ENCODE results near the gene GSG1L.

GSG1L gene

DNA sequence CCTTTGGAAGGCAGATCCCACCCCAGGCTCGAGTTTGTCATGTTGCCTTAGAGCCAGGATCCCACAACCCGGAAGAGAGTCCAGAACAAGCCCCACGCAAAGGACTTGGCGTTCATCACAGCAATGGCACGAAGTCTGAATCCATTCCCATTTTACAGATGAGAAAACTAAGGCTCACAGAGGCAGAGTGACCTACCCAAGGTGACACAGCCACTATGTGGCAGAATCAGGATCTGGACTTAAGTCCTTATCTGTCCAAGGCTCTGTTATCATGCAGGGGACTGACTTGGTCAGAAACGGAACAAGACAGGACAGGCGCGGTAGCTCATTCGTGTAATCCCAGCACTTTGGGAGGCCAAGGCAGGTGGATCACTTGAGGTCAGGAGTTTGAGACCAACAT, 86.5 kb downstream of the GSG1L start:
- H3K36me3 Mint-ChIP-seq (ENCODE audit: low read depth), result no peaks in the 10 kb centered on the region

DNA sequence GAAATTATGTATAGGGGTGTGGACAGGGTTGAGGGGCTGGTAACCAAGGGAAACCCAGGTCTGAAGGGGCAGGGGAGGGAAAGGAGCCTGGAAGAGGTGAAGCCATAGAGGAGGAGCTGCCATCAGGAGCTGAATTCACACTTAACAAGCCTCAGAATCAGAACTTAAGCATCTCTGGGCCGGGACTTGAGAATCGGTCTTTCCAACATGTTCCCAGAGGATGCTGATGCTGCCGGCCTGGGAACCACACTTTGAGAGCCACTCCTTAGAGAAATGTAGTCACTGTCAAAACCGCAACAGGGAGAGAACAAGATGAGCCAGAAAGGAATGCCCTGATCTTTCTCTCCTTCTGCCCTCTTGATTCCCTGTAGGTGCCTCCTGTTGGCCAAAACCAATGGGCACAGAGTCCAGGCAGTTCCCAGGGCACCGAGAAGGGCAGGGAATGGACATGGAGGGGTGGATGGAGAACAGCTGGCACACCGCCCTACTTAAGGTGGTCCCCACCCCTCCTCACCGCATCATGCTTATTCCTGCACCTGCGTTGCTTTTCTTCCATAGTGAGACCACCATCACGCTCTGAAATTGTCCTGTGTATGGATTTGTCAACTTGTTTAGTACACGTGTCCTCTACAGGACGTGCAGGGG, 88.5 kb downstream of the GSG1L start:
- H3K9me3 Mint-ChIP-seq, result no peaks in the 10 kb centered on the region
- H3K27ac Mint-ChIP-seq, result no peak overlapping the region
- no peaks in the 10 kb centered on the region for H3K4me1 Mint-ChIP-seq (ENCODE audit: low read depth)
- no peaks in the 10 kb centered on the region for H3K36me3 Mint-ChIP-seq (ENCODE audit: low read depth)
- peaks cover 25% of the 10 kb centered on the region for H3K27me3 Mint-ChIP-seq
- H3K4me3 Mint-ChIP-seq, result no peak overlapping the region

More for the DNA sequence above, 86.5 kb downstream of the GSG1L start:
- Mint-ChIP-seq H3K27me3 (peaks cover 11% of the 10 kb centered on the region), H3K4me3 (no peak overlapping the region), H3K27ac (no peak overlapping the region), H3K9me3 (no peaks in the 10 kb centered on the region), H3K4me1 (ENCODE audit: low read depth) (no peaks in the 10 kb centered on the region)

DNA sequence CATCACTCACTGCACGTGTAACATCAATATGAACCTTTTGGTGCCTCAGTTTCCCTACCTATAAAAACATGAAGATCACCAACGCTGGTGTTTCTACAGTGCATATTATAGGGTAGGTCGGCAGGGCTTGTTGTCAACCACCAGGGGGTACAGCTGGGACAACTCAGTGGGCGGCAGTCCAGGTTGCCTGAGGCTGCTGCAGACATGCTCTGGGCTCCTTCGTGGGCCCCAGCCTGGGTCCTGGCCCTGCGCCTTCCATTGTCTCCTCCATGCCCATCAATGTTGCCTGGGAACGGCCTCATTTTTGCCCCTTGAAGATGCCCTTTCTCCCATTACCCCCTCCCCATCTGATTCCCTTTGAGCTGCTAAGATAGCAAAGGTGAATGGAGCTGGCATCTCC, 89.8 kb downstream of the GSG1L start:
- Mint-ChIP-seq H3K9me3 (no peaks in the 10 kb centered on the region), H3K27ac (no peak overlapping the region), H3K4me1 (ENCODE audit: low read depth) (no peaks in the 10 kb centered on the region), H3K4me3 (no peak overlapping the region), H3K27me3 (peaks cover 28% of the 10 kb centered on the region), H3K36me3 (ENCODE audit: low read depth) (no peaks in the 10 kb centered on the region)

DNA sequence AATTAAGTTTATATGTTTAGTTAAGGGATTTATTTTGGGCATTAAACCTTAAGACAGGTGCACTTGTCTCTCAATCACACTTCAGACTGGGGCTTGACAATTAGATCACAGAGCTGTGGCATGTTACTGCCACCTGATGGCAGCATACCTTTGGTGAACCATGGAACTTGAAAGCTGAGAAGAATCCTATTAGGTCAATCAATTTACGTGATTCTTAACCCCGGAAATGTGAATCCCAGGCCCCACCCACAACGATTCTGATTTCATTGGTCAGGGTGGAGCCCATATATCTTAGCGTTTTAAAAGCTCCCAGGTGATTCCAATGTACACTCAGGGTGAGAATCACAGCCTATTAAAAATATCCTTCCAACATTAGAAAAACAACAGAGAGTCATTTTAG, 91.0 kb downstream of the GSG1L start:
- H3K4me1 Mint-ChIP-seq (ENCODE audit: low read depth), result no peaks in the 10 kb centered on the region

DNA sequence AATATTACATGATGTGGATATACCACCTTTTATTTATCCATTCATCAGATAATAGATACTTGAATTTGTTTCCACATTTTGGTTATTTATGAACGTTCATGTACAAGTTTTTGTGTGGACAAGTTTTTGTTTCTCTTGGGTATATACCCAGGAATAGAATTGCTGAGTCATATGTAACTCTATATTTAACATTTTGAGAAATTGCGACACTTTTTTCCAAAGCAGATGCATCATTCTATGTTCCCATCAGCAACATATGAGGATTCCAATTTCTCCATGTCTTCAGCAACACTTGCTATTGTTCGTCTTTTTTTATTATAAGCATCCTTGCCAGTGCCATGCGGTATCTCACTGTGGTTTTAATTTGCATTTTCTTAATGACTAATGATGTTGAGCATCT, 93.9 kb downstream of the GSG1L start:
- Mint-ChIP-seq H3K27me3 (peaks cover 21% of the 10 kb centered on the region), H3K4me3 (no peak overlapping the region), H3K36me3 (ENCODE audit: low read depth) (no peaks in the 10 kb centered on the region), H3K9me3 (no peaks in the 10 kb centered on the region), H3K4me1 (ENCODE audit: low read depth) (no peaks in the 10 kb centered on the region), H3K27ac (no peak overlapping the region)

More for the DNA sequence above, 91.0 kb downstream of the GSG1L start:
- peaks cover 28% of the 10 kb centered on the region for H3K27me3 Mint-ChIP-seq
- H3K9me3 Mint-ChIP-seq, result no peaks in the 10 kb centered on the region
- H3K27ac Mint-ChIP-seq, result no peak overlapping the region
- H3K4me3 Mint-ChIP-seq, result no peak overlapping the region
- H3K36me3 Mint-ChIP-seq (ENCODE audit: low read depth), result no peaks in the 10 kb centered on the region

DNA sequence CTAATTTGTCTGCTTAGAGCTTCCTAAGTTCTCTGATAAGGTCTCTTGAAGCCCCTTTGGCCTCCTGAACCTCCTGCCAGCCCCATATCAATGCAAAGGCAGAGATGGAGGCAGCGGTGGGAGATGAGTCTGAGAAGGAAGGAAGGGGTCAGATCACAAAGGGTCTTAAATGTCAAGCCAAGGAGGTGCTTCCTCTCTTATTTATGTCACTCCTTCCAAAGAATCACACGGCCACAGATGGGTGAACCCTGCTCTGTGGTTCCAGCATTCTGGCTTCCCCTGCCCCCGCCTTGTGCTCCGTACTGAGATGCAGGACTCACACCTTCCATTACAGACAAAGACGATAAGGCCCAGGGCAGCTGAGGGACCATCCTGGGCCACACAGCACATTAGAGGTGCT, 96.3 kb downstream of the GSG1L start:
- H3K4me1 Mint-ChIP-seq (ENCODE audit: low read depth), result no peaks in the 10 kb centered on the region
- H3K36me3 Mint-ChIP-seq (ENCODE audit: low read depth), result no peaks in the 10 kb centered on the region
- no peak overlapping the region for H3K27ac Mint-ChIP-seq
- H3K4me3 Mint-ChIP-seq, result no peak overlapping the region
- peaks cover 25% of the 10 kb centered on the region for H3K27me3 Mint-ChIP-seq
- H3K9me3 Mint-ChIP-seq, result no peaks in the 10 kb centered on the region

DNA sequence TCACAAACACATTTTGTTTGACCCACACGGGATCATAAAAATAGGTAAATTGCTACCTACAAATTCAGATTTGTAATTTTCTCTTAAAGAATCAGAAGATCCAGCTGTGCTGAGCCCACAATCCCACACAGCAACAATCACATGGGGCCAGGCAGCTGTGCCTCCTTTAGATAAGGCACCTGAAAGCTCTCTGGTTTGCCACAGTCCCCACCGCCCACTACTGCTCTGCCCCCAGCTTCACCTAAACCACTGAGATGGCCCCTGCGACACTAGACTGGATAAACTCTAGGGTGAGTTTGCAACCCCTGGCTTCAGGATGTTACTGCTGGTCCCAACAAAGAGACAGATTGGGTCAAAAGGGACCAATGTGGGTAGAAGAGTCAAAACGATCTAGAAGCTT, 96.8 kb downstream of the GSG1L start:
- H3K4me1 Mint-ChIP-seq (ENCODE audit: low read depth), result no peaks in the 10 kb centered on the region
- no peak overlapping the region for H3K27ac Mint-ChIP-seq
- no peak overlapping the region for H3K4me3 Mint-ChIP-seq
- no peaks in the 10 kb centered on the region for H3K36me3 Mint-ChIP-seq (ENCODE audit: low read depth)
- H3K27me3 Mint-ChIP-seq, result peaks cover 21% of the 10 kb centered on the region
- no peaks in the 10 kb centered on the region for H3K9me3 Mint-ChIP-seq

DNA sequence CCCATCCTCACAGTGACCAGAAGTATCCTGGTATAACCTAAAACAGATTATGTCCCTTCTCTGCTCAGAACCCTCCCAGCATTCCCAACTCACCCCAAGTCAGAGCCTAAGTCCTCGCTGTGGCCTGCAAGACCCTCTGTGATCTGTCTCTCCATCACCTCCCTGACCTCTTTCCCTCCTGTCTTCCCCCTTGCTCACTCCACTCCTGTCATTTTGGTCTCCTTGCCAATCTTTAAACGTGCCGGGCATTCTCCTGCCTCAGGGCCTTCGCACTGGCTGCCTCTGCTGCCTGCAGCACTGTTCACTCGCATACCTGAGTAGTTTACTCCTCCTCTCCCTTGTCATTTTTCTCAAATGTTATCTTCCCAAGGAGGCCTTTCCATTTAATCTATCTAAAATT, 97.7 kb downstream of the GSG1L start:
- H3K4me3 Mint-ChIP-seq, result no peak overlapping the region
- no peaks in the 10 kb centered on the region for H3K4me1 Mint-ChIP-seq (ENCODE audit: low read depth)
- H3K36me3 Mint-ChIP-seq (ENCODE audit: low read depth), result no peaks in the 10 kb centered on the region
- H3K27ac Mint-ChIP-seq, result no peak overlapping the region
- H3K9me3 Mint-ChIP-seq, result no peaks in the 10 kb centered on the region
- peaks cover 16% of the 10 kb centered on the region for H3K27me3 Mint-ChIP-seq

DNA sequence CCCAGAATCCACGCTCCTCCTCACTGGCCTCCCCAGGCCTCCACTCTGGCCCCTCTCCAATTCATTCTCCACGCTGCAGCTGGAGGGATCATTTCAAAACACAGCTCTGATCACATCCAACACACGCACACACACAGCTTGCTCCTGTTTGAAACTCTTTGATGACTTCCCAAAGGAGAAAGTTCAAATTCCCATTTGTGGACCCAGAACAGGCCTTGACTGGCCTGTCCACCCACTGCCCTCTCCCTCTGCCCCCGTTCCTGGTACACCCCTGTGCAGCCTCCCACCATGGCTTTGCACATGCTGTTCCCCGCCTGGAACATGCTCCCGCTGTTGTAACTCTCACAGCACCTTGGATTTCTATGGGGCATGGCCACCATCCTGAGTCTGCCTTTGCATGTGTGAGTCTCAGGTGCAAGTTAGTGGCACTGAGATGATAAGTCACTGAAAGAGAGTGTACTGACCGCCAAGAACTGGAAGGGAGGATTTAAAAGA, 100.0 kb downstream of the GSG1L start:
- Mint-ChIP-seq H3K27ac (no peak overlapping the region), H3K27me3 (peaks cover 5% of the 10 kb centered on the region), H3K4me3 (no peak overlapping the region), H3K4me1 (ENCODE audit: low read depth) (no peaks in the 10 kb centered on the region), H3K36me3 (ENCODE audit: low read depth) (no peaks in the 10 kb centered on the region), H3K9me3 (no peaks in the 10 kb centered on the region)

DNA sequence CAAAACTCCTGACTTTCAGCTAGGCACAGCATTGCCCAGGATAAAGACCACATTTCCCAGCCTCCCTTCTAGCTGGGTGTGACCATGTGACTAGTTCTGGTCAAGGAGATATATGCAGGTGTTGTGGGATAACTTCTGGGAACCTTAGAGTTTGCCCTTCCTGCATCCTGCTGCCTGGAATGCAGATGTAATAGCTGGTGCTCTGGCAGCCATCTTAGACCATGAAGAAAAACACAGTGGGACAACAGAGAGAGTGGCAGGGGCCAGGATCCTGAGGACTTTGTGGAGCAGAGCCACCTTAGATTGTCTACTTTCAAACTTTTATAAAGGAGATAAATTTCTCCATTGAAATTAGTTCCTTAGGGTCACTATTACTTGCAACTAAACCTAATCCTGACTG, 101.3 kb downstream of the GSG1L start:
- Mint-ChIP-seq H3K9me3 (peaks cover 5% of the 10 kb centered on the region), H3K27ac (no peak overlapping the region), H3K27me3 (peaks cover 10% of the 10 kb centered on the region), H3K4me1 (ENCODE audit: low read depth) (no peaks in the 10 kb centered on the region), H3K4me3 (no peak overlapping the region), H3K36me3 (ENCODE audit: low read depth) (no peaks in the 10 kb centered on the region)

DNA sequence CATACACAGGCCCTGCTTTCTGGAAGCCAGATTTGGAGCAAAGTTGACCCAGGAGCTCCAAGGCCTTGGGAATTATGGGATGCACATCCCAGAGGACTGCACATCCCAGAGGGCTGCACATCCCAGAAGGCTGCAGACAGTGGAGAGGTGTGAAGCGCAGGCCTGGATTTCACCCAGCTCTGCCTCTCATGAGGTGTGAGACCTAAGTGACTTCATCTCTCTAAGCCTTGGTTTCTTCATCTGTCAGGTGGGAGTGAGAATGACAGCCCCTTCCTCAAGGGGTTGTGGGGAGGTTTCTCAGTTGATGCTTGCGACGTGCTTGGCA, 102.3 kb downstream of the GSG1L start:
- Mint-ChIP-seq H3K36me3 (ENCODE audit: low read depth) (no peaks in the 10 kb centered on the region), H3K27ac (no peak overlapping the region)

DNA sequence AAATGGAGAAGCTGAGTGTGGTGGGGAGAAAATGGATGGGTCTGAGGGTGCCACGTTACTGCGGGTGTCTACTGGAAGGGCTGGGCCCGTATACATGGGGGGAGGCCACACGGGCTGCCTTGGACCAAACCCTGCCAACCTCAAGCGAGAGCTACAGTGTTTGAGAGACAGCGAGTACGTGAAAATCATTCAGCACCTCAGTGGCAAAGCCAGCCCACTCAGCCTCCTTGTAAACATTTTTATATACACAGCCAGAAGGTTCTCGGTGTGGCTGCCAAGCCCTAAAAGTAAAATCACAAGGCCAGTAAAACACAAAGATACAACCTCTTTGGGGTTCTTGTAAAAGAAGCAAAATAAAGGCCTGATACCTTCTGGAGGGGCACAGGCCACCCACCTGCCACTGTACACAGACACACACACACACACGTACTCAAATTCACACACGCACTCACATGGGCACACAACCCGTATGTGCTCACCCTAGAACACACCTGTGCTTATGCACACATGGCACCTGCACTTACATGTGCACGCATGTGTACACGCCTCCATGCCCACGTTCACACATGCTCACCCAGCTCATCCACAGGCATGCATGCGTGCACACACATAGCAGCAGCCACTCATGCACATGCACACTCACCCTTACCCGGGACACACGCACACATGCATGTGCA, 102.8 kb downstream of the GSG1L start:
- Mint-ChIP-seq H3K36me3 (ENCODE audit: low read depth) (no peaks in the 10 kb centered on the region), H3K27ac (no peak overlapping the region), H3K4me1 (ENCODE audit: low read depth) (no peaks in the 10 kb centered on the region), H3K27me3 (peaks cover 15% of the 10 kb centered on the region), H3K9me3 (peaks cover 10% of the 10 kb centered on the region), H3K4me3 (no peak overlapping the region)

More for the DNA sequence above, 102.3 kb downstream of the GSG1L start:
- Mint-ChIP-seq H3K9me3 (peaks cover 9% of the 10 kb centered on the region), H3K27me3 (peaks cover 15% of the 10 kb centered on the region), H3K4me1 (ENCODE audit: low read depth) (no peaks in the 10 kb centered on the region), H3K4me3 (no peak overlapping the region)

DNA sequence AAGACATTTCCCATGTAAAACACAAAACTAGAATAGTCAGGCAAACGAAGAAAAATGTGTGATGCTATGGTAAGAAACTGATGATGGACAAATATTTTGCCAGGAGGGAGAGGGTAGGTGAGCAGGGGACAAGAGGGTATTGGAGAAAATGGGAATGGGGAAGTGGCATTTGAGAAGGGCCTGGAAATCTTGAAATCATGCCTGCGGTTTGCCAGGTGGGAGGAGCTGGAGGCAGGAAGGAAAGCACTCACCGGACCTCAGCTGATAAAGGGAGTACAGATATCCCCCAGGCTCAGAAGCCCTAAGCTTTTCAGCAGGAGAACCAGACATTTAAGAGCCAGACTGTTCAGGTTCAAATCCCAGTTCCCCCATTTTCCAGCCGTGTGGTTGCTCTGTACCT, 103.6 kb downstream of the GSG1L start:
- H3K9me3 Mint-ChIP-seq, result peaks cover 18% of the 10 kb centered on the region
- no peak overlapping the region for H3K27ac Mint-ChIP-seq
- no peaks in the 10 kb centered on the region for H3K4me1 Mint-ChIP-seq (ENCODE audit: low read depth)
- no peak overlapping the region for H3K4me3 Mint-ChIP-seq
- H3K27me3 Mint-ChIP-seq, result peaks cover 24% of the 10 kb centered on the region
- H3K36me3 Mint-ChIP-seq (ENCODE audit: low read depth), result no peaks in the 10 kb centered on the region

DNA sequence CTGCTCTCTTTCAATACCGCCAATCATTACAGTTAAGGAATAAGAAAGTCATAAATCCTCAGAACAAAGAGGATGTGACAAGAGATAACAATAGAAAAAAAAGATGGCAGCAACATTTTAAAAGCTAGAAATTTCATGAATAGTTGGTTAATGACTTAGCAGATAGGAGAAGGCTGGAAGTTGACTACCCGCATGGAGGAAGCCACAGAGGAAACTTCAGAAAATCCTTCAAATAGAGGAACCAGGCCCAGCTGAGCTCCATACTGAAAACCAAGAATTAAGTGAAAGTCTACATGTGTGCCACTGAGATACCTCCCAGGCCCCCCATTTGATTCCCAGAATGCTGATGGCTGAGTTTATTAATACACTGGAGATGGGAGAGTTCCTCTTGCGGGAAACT, 109.3 kb downstream of the GSG1L start:
- Mint-ChIP-seq H3K9me3 (peaks cover 20% of the 10 kb centered on the region), H3K27ac (no peak overlapping the region), H3K4me1 (ENCODE audit: low read depth) (no peaks in the 10 kb centered on the region), H3K27me3 (peaks cover 45% of the 10 kb centered on the region), H3K36me3 (ENCODE audit: low read depth) (no peaks in the 10 kb centered on the region), H3K4me3 (no peak overlapping the region)

DNA sequence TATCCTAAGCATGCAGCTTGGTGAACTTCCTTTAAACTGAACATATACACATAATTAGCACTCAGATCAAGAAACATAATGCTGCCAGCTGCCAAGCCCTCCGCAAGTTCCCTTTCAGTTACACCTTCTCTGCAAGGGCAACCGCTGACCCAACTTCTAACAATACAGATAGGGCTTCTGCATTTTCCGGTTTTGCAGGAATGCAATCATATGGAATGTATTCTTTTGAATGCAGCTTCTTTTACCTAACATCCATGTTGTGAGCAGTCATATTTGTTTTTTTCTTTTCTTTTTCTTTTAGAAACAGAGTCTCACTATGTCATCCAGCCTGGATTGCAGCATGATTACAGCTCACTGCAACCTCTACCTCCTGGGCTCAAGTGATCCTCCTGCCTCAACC, 110.7 kb downstream of the GSG1L start:
- peaks cover 45% of the 10 kb centered on the region for H3K27me3 Mint-ChIP-seq
- no peaks in the 10 kb centered on the region for H3K36me3 Mint-ChIP-seq (ENCODE audit: low read depth)
- peaks cover 20% of the 10 kb centered on the region for H3K9me3 Mint-ChIP-seq
- H3K4me3 Mint-ChIP-seq, result no peak overlapping the region
- no peaks in the 10 kb centered on the region for H3K4me1 Mint-ChIP-seq (ENCODE audit: low read depth)
- no peak overlapping the region for H3K27ac Mint-ChIP-seq
